ENCODE data around the gene STARD5. TPM values are rescaled to one million over a fixed set of nuclear protein-coding genes. Genes with fewer than 3 reads are reported as not detected.

Gene STARD5
- total and polyA plus RNA-seq, 9 of the 15 experiments (the other 6 are each of a cell fraction or from before 2014, with no cell fraction given): 1.7 to 5.7 (median 2.2) TPM

- 44% methylated on average over 5 of the region's 5 CpGs for WGBS (ENCODE audit: insufficient coverage, low coverage, missing lambda C conversion rate)
- intact Hi-C loops (cut with micrococcal nuclease) (no loop called here), in situ Hi-C loops (cut with MboI) (no loop called here)
- BruUV-seq (replicated peaks): no TSS peak
- Histone ChIP-seq H3K4me1 (replicated peaks in 1 of 2; ENCODE audit: control insufficient read depth in 2 of 2, insufficient read depth in 2 of 2, low read length in 2 of 2) (no peaks in the 10 kb centered on the region), H3K27me3 (ENCODE audit: control insufficient read depth in 2 of 2, insufficient read depth in 2 of 2, low read length in 2 of 2) (no peaks in the 10 kb centered on the region), H4K20me1 (replicated peaks; ENCODE audit: control insufficient read depth, insufficient read depth, low read length) (no peaks in the 10 kb centered on the region), H2AFZ (ENCODE audit: low read depth, low read length) (no peak overlapping the region), H3K9me3 (replicated peaks; ENCODE audit: control insufficient read depth, insufficient read depth, low read depth, low read length) (no peaks in the 10 kb centered on the region), H3K9me1 (ENCODE audit: control insufficient read depth, insufficient read depth, low read length) (no peaks in the 10 kb centered on the region), H3K36me3 (ENCODE audit: control insufficient read depth, insufficient read depth, low read length) (no peaks in the 10 kb centered on the region; the same call in 2 of the 3 replicates), H3K4me3 (no peak overlapping the region), H3K9ac (ENCODE audit: insufficient read depth in 1 of 2, low read depth in 2 of 2, low read length in 2 of 2) (no peak overlapping the region), H3K79me2 (ENCODE audit: control insufficient read depth, insufficient read depth, low read length) (no peaks in the 10 kb centered on the region), H3K27ac (ENCODE audit: extremely low read depth, low read depth, low read length) (no peak overlapping the region), H3K4me2 (ENCODE audit: insufficient read depth, low read length) (no peak overlapping the region)
- ATAC-seq: no peak
- TF ChIP-seq ZNF212 (CRISPR knock-in tag; IDR thresholded peaks at IDR 0.05) (no peak), PRMT5 (CRISPR knock-in tag; IDR thresholded peaks at IDR 0.05) (no peak), AFF1 (IDR thresholded peaks at IDR 0.05; ENCODE audit: low read depth in 1 of 2, partially characterized antibody in 2 of 2) (no peak), SRF (CRISPR knock-in tag; IDR thresholded peaks at IDR 0.05) (no peak), ETS2 (tag; IDR thresholded peaks at IDR 0.05; ENCODE audit: borderline replicate concordance, poor library complexity, severe bottlenecking) (no peak)
- TF ChIP-seq, protein P1, sequence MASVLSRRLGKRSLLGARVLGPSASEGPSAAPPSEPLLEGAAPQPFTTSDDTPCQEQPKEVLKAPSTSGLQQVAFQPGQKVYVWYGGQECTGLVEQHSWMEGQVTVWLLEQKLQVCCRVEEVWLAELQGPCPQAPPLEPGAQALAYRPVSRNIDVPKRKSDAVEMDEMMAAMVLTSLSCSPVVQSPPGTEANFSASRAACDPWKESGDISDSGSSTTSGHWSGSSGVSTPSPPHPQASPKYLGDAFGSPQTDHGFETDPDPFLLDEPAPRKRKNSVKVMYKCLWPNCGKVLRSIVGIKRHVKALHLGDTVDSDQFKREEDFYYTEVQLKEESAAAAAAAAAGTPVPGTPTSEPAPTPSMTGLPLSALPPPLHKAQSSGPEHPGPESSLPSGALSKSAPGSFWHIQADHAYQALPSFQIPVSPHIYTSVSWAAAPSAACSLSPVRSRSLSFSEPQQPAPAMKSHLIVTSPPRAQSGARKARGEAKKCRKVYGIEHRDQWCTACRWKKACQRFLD (CRISPR knock-in tag; IDR thresholded peaks at IDR 0.05): no peak
- ChIA-PET CTCF (ENCODE audit: low intra/inter-chr PET ratio) (no interaction called here), POLR2A (no interaction called here)
- no peak for DNase-seq (ENCODE audit: extremely low read depth in 1 of 4, low spot score in 3 of 4)
- no peak for FAIRE-seq
Measured at GRCh38 chr15:81295486-81296121, 28.3 kb downstream of the STARD5 start.
